GM12872 (cell line): ENCODE measurements around the gene RFPL4AL1.

Source experiments
- TF ChIP-seq, protein P1 (sequence below): IDR thresholded peaks from 3 replicates; pipeline ENCODE4 v1.5.1; 2011; ENCODE audit warnings: low read depth, mild to moderate bottlenecking, low read length, moderate library complexity; ENCODE audit not compliant: insufficient read depth

RFPL4AL1 gene

DNA sequence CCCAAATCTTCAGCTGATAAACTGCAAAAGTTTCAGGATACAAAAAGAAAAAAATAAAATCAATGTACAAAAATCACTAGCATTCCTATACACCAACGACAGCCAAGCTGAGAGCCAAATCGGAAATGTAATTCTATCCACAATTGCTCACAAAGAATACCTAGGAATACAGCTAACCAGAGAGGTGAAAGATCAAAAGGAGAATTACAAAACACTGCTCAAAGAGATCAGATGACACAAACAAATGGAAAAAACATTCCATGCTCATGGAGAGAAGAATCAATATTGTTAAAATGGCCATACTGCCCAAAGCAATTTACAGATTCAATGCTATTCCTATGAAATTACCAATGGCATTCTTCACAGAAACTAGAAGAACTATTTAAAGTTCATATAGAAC lies 33.4 kb downstream of the RFPL4AL1 start:
- TF ChIP-seq, protein P1, sequence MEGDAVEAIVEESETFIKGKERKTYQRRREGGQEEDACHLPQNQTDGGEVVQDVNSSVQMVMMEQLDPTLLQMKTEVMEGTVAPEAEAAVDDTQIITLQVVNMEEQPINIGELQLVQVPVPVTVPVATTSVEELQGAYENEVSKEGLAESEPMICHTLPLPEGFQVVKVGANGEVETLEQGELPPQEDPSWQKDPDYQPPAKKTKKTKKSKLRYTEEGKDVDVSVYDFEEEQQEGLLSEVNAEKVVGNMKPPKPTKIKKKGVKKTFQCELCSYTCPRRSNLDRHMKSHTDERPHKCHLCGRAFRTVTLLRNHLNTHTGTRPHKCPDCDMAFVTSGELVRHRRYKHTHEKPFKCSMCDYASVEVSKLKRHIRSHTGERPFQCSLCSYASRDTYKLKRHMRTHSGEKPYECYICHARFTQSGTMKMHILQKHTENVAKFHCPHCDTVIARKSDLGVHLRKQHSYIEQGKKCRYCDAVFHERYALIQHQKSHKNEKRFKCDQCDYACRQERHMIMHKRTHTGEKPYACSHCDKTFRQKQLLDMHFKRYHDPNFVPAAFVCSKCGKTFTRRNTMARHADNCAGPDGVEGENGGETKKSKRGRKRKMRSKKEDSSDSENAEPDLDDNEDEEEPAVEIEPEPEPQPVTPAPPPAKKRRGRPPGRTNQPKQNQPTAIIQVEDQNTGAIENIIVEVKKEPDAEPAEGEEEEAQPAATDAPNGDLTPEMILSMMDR = no peak

DNA sequence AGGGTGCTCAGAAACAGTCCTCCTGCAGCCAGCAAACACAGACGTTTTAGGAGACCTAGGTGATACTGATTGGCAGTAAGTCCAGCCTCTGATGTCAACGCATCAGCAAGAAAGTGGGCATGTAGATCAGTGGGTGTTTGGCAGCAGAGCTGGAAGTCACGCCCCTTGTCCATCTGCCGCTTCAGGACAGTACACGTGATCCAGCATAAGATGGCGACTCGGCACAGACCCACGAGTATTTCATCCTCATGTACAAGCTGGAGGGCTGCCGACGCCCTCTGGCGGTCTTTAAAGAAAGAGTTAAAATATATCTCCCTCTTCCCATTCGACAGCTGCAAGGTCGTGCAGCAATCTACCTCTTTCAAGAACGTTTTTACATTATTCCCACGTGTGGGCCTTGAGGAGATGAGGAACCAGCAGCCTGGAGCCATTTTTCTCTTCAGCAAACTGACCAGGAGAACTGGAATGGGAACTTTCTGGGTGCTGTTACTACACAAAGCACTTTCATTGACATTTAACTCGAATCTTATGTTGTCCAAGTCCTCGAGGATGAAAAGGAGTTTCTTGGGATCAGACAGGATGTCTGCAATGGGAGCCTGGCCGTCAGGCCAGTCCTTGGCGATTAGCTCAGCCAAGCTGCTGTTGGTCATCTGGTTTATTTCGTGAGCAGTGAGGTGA lies 40.6 kb downstream of the RFPL4AL1 start:
- TF ChIP-seq, protein P1 = peak; percentile 55; the same call in 2 of the 3 replicates

DNA sequence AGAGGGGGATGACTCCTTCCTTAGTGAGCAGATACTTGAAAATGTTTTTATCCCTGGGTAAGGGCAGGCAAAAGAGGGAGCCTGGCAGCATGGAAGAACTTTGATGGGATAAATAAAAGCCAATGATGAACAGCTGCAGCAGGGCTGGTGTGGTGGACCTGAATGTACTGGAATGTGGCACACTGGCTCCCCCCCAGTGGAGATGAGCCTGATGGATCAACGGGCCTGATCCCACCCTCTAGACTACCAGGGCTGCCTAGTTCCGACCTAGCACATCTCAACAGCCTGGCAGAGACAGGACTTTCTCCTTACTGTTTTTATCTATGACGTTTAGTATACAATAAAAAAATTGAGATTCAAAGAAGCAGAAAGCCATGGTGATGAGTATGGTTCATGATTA lies 42.4 kb downstream of the RFPL4AL1 start:
- TF ChIP-seq, protein P1 = no peak

DNA sequence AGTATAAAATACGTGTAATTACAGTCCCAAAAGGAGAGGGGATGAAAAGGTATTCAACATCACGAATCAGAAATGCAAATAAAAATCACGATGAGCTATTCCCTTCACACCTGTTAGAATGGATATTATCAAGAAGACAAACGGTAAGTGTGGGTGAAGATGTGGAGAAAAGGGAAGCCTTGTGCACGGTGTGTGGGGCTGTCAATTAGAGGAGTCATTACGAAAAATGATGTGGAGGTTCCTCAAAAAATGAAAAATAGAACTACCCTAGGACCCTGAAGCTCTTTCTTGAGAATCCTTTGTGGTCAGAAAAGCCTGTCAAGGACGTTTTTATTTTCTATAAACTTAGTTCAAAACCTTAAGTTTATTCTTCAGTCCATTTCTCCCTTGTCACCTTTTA lies 43.5 kb downstream of the RFPL4AL1 start:
- TF ChIP-seq, protein P1 = no peak

DNA sequence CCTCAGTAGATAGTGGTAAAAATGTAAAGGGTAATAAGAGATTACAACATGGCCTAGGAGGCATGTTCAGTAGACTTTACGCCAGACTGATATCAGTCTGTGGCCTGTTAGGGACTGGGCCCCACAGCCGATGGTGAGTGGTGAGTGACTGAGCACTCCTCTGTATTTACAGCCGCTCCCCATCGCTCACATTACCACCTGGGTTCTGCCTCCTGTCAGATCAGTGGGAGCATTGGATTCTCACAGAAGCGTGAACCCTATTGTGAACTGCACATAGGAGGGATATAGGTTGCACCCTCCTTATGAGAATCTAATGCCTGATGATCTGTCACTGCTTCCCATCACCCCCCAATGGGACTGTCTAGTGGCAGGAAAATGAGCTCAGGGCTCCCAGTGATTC lies 45.0 kb downstream of the RFPL4AL1 start:
- TF ChIP-seq, protein P1 = no peak

DNA sequence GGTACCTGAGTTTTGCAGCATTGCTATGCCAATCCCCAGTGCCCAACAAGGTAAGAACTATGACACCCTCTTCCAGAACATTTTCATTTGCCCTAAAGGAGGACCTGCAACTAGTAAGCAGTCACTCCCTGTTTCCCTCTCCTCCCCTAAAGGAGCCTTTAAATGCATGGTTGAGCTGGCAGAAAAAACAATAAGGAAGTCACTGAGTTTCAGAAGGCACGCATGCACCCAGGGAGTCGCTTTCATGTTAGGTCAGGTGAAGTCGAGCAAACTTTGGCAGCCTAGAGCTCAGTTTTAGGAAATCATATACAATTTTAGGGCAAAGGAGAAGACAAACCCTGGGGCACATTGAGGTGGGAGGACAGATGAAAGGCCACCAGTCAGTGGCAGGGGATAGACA lies 51.1 kb downstream of the RFPL4AL1 start:
- TF ChIP-seq, protein P1 = no peak
